Measurements from ENCODE around the gene ARHGEF11.

ARHGEF11 gene

GRCh38 chr1:156995412-156995811 is 50.1 kb downstream of the ARHGEF11 start:
- TF ChIP-seq CTCF (IDR thresholded peaks at IDR 0.05; ENCODE audit: borderline replicate concordance, insufficient read depth, low read depth, low read length), result no peak

DNA sequence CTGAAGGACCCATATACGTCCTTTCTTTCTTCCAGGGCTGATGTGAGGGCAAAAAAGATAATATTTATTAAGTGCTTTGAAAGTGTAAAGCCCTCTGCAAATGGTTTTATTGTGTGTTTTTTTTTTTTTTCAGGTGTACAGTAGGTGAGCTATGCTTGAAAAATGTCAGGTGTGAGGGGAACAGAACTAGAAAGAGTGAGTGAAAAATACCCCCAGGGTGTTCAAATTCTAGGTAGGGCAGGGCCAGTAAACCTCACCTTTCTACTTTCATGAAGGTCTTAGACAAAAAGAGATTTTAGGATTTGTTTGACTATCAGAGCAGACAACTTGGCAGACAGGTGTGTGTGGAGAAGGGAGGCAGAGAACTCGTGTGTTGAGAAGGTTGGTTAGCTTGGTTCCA is 51.3 kb downstream of the ARHGEF11 start:
- no peak overlapping the region for H3K4me3 ChIP-seq (ENCODE audit: low read depth, low read length)
- no peak for TF ChIP-seq CTCF (IDR thresholded peaks at IDR 0.05; ENCODE audit: borderline replicate concordance, insufficient read depth, low read depth, low read length)

More at GRCh38 chr1:156995412-156995811, 50.1 kb downstream of the ARHGEF11 start:
- no peak overlapping the region for H3K4me3 ChIP-seq (ENCODE audit: low read depth, low read length)

DNA sequence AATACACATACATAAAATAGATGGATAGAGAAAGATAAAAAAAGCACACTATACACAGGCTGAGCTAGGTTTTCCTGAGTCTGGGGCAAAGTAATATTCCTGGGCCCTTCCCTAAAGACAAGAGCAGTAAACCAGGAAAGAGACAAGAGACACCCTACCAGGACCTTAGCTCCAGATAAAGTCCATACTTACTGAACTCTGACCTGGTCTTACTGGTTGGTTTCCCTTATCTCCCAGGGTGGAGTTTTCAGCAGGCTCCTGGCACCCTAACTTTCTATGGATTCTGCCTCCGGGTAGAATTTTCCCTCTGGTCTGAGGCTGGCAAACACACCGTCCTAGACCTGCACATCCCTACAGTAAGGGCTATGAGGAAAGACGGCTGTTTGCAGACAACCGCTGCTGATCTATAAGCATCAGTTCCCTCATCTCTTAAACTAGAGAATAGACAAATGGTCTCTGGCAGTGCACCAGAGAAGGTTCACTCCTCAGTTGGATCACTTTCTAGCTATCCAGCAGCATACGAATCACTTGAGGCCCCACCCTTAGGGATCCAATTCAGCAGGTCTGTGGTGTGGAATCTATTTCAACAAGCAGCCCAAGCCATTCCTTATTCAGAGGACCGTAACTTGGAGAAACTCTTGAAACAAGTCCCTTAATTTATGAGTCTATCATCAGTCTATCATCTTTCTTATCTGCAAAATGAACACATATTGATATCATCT is 52.0 kb downstream of the ARHGEF11 start:
- no peak overlapping the region for H3K4me3 ChIP-seq (ENCODE audit: low read depth, low read length)
- TF ChIP-seq CTCF (IDR thresholded peaks at IDR 0.05; ENCODE audit: borderline replicate concordance, insufficient read depth, low read depth, low read length), result no peak

DNA sequence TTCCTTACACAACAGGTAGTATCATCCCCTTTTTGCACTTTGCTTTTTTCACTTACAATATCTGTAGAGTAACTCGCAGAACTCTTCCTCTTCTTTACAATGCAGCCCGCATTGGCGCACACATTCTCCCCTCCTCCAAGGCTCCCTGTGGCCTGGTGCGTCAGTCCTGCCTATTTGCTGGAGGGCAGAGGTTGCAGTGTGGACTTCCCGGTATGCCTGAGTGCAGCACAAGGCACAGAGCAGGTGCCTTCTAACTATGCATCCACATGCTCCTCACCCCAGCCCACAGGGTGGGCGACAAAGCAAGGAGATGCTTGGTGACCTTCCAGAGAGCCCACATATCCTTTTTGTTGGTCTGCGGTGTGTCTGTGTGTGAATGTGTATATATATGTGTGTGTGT is 53.3 kb downstream of the ARHGEF11 start:
- no peak overlapping the region for H3K4me3 ChIP-seq (ENCODE audit: low read depth, low read length)
- TF ChIP-seq CTCF (IDR thresholded peaks at IDR 0.05; ENCODE audit: borderline replicate concordance, insufficient read depth, low read depth, low read length), result no peak

- TF ChIP-seq CTCF (IDR thresholded peaks at IDR 0.05; ENCODE audit: borderline replicate concordance, insufficient read depth, low read depth, low read length), result no peak
- no peak overlapping the region for H3K4me3 ChIP-seq (ENCODE audit: low read depth, low read length)
Observed at GRCh38 chr1:156987715-156988114, 57.8 kb downstream of the ARHGEF11 start.

DNA sequence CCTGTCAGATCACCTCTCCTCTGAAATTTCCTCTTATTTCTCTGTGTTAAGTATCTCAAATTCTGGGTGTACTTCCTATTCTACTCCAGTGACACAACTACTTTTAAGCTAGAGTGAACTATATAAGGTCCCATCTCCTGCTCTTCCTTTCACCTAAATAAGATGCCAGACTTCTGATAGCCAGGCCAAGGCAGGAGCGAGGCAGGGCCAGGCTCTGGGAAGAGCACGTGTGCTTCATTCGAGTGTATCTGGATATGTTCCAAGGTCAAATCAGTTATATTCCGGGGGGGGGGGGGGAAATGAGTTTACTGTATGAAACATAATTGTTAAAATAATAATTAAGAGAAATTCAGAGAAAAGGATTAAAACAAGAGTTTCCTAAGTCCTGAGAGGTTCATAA is 65.0 kb downstream of the ARHGEF11 start:
- TF ChIP-seq CTCF (IDR thresholded peaks at IDR 0.05; ENCODE audit: borderline replicate concordance, insufficient read depth, low read depth, low read length), result no peak
- no peak overlapping the region for H3K4me3 ChIP-seq (ENCODE audit: low read depth, low read length)

DNA sequence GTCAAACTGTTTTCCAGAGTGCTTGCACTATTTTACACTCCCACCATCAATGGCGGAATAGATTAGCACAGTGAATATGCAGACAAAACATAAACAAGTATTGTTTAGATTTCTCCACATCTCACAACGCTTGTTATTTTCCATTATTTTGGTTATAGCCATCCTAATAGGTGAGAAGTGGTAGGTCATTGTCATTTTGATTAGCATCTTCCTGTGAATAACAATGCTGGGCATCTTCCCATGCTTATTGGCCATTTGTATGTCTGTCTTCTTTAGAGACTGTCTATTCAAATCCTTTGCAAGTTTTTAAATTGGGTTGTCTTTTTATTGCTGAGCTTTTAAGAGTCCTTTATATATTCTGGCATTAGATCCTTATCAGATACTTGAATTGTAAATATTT is 70.5 kb downstream of the ARHGEF11 start:
- no peak for TF ChIP-seq CTCF (IDR thresholded peaks at IDR 0.05; ENCODE audit: borderline replicate concordance, insufficient read depth, low read depth, low read length)
- H3K4me3 ChIP-seq (ENCODE audit: low read depth, low read length), result no peak overlapping the region

Data from GM12875 (cell line).